C4-2B (cell line): ENCODE results near the gene ANGPTL2.

Experiments used
- ZFX ChIP-seq: fragments of 450-650 bp; IDR thresholded peaks from 2 replicates; pipeline ENCODE4 v1.6.1; 2017
- TF ChIP-seq, protein P1 (sequence below): fragments of 450-650 bp; conservative IDR thresholded peaks from 2 replicates; pipeline ENCODE4 v1.5.1; 2017; ENCODE audit warnings: mild to moderate bottlenecking

DNA sequence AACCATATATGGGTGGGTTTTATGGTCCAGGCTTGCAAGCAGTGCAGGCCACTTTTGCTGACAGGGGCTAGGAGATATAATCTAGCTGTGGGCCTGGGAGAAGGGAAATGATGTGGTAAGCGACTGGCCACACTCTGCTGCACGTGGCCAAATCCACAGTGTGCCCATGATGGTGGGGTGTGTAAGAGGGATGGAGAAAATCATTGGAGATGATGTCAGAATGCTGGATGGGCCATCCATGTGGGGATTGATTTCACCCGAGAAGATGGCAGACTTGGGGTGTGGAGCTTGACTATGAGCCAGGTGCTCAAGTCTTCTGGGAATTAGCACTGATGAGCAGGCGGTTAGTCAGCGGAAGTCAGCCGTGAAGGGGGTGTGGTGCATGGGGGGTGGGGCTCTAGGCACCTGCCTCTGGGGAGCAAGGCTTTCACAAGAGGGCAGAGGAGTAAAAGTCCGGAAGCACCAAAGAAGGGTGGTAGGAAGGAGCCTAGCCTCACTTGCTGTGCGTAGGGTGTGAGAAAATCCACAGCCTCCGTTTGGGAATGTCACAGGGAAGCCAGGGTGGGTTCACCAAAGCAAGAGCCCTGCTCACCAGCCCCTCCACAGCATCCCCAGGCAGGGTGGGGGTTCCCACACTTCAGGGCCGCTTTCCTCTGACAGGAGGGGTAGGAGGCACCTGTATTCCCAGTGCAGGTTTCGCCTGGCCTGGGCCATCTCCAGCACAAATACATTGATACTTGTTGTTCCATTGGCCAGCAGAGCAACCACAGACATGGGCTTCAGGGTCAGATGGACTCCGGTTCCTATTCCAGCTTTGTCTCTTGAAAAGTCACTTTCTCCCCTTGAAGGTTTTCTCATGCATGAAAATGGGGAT lies 44.5 kb upstream of the ANGPTL2 start:
- TF ChIP-seq, protein P1, sequence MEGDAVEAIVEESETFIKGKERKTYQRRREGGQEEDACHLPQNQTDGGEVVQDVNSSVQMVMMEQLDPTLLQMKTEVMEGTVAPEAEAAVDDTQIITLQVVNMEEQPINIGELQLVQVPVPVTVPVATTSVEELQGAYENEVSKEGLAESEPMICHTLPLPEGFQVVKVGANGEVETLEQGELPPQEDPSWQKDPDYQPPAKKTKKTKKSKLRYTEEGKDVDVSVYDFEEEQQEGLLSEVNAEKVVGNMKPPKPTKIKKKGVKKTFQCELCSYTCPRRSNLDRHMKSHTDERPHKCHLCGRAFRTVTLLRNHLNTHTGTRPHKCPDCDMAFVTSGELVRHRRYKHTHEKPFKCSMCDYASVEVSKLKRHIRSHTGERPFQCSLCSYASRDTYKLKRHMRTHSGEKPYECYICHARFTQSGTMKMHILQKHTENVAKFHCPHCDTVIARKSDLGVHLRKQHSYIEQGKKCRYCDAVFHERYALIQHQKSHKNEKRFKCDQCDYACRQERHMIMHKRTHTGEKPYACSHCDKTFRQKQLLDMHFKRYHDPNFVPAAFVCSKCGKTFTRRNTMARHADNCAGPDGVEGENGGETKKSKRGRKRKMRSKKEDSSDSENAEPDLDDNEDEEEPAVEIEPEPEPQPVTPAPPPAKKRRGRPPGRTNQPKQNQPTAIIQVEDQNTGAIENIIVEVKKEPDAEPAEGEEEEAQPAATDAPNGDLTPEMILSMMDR: no peak
- no peak for TF ChIP-seq ZFX
